ENCODE data around the gene SARS1. TPM values are rescaled to one million over a fixed set of nuclear protein-coding genes. Genes with fewer than 3 reads are reported as not detected.

Gene SARS1
- polyA plus RNA-seq, 1 of the 3 experiments (the other 2 are of a cell fraction), result 98.3 TPM

- DNase-seq, result no peak
- H3K27ac ChIP-seq (ENCODE audit: low read depth in 2 of 2, low read length in 1 of 2), result peak overlapping the region; percentile 45 to 73; a peak in 3 of 4 replicates
- H3K36me3 ChIP-seq (replicated peaks in 1 of 2; ENCODE audit: control insufficient read depth in 1 of 2, insufficient read depth in 2 of 2, low read length in 1 of 2), result no peaks in the 10 kb centered on the region
- no peaks in the 10 kb centered on the region for H3K9me2 ChIP-seq
- ChIA-PET CTCF (interaction anchor here (1.1 to 8.7 kb wide), 6 partner anchors 19 to 250 kb away, joined by 3 to 252 read pairs (median 6); partner anchors contain the start of genes CELSR2 and SORT1), POLR2A (interaction anchor here (0.6 to 1.5 kb wide), 8 partner anchors 29 to 266 kb away, joined by 3 to 9 read pairs (median 5); partner anchors contain the start of genes CELSR2, GNAI3 and SORT1)
- H3K9ac ChIP-seq, result peak overlapping the region; percentile 68
- H3F3A ChIP-seq (replicated peaks; ENCODE audit: insufficient read depth), result peaks cover 11% of the 10 kb centered on the region
- peaks cover 26% of the 10 kb centered on the region; the same call in 1 of the 2 replicates for H3K79me2 ChIP-seq (ENCODE audit: insufficient read depth)
- H2AFZ ChIP-seq (ENCODE audit: low read depth), result peak overlapping the region; percentile 86
- no peaks in the 10 kb centered on the region for H3K9me3 ChIP-seq
- H3K27me3 ChIP-seq (ENCODE audit: insufficient read depth), result no peaks in the 10 kb centered on the region
- peak overlapping the region; percentile 82 for H3K4me2 ChIP-seq
- H3K4me1 ChIP-seq (ENCODE audit: control insufficient read depth in 1 of 2, insufficient read depth in 2 of 2, low read depth in 1 of 2, low read length in 1 of 2), result peaks cover 0 to 22% of the 10 kb centered on the region in 2 experiments; a peak in 1 of 4 replicates
- TF ChIP-seq SMC3 (IDR thresholded peaks at IDR 0.05; ENCODE audit: low read depth, low read length) (no peak), RFX5 (IDR thresholded peaks at IDR 0.05; ENCODE audit: low read length) (no peak), GABPA (IDR thresholded peaks at IDR 0.05; ENCODE audit: low read depth) (no peak), MEF2A (IDR thresholded peaks at IDR 0.05; ENCODE audit: borderline replicate concordance, low read depth) (no peak), TCF12 (IDR thresholded peaks at IDR 0.05) (no peak), RXRA (IDR thresholded peaks at IDR 0.05; ENCODE audit: borderline replicate concordance, low read depth) (no peak), EP300 (IDR thresholded peaks at IDR 0.05; ENCODE audit: borderline replicate concordance in 1 of 2, low read depth in 1 of 2, low read length in 1 of 2) (no peak), GATA2 (CRISPR knock-in tag; IDR thresholded peaks at IDR 0.05) (no peak), TEAD4 (IDR thresholded peaks at IDR 0.05; ENCODE audit: borderline replicate concordance, insufficient read depth) (no peak), USF1 (IDR thresholded peaks at IDR 0.05; ENCODE audit: borderline replicate concordance, low read depth) (no peak), FOSL2 (IDR thresholded peaks at IDR 0.05; ENCODE audit: borderline replicate concordance, low read depth) (no peak), YY1 (IDR thresholded peaks at IDR 0.05; ENCODE audit: low read depth) (no peak), ZBTB33 (IDR thresholded peaks at IDR 0.05; ENCODE audit: borderline replicate concordance, low read depth) (no peak), POLR2AphosphoS5 (IDR thresholded peaks at IDR 0.05; ENCODE audit: low read depth, low read length) (no peak), EZH2phosphoT487 (IDR thresholded peaks at IDR 0.05; ENCODE audit: borderline replicate concordance, low read depth) (no peak)
- no peaks in the 10 kb centered on the region for H4K20me1 ChIP-seq (ENCODE audit: insufficient read depth)
- peak overlapping the region; percentile 69 to 84 for H3K4me3 ChIP-seq (ENCODE audit: low read depth in 2 of 2, low read length in 1 of 2)
- WGBS (ENCODE audit: low lambda C conversion rate), result 1% methylated on average over 9 of the region's 10 CpGs
These were observed 68.8 kb downstream of the SARS1 start for GRCh38 chr1:109282497-109282951.
